B cell (primary cell): ENCODE data around the gene MBNL1. TPM values are rescaled to one million over a fixed set of nuclear protein-coding genes. Genes with fewer than 3 reads are reported as not detected.
A peak's percentile ranks its signal among the peaks of the same experiment; 100 is the strongest.

Source experiments
- ATAC-seq: fragments of 200-7000 bp; cut with Tn5 transposase; one replicate; pipeline ENCODE4 v1.10.0; 2021; ENCODE audit warnings: low read depth, mild to moderate bottlenecking, moderate number of reproducible peaks, moderate library complexity
- CTCF ChIA-PET: fragments of 350-600 bp; sonication (Branson Sonifier 250); formaldehyde crosslinking; loops from one replicate; lab custom pipeline; 2021; ENCODE audit warnings: antibody characterized with exemption, inconsistent platforms; lab: Charles Lee
- POLR2A ChIA-PET: fragments of 350-600 bp; sonication (Branson Sonifier 250); formaldehyde crosslinking; loops from one replicate; lab custom pipeline; 2021; ENCODE audit warnings: antibody characterized with exemption; lab: Charles Lee
- DNase-seq: peaks from one replicate; pipeline ENCODE4 v3.0.0; 2013
- H2AFZ ChIP-seq: 2 replicates; pipeline ENCODE4 v1.6.1; 2012; ENCODE audit warnings: mild to moderate bottlenecking, low read depth, low read length; ENCODE audit not compliant: insufficient read depth, poor library complexity, severe bottlenecking
- H3K27ac ChIP-seq, 2 donors: 1 replicate in 1 of 2; 2 replicates in 1 of 2; pipeline ENCODE4 v1.5.1; 2012 to 2013; ENCODE audit warnings: low read length in 2 of 2, mild to moderate bottlenecking in 2 of 2, moderate library complexity in 1 of 2
- H3K27me3 ChIP-seq, 4 experiments: fragments of 200-600 bp in 1 of 4; sonication (generic) in 1 of 4; replicated peaks in 1 of 4; 1 replicate in 2 of 4; 2 replicates in 2 of 4; pipeline versions ENCODE4 v1.6.1 to v1.7.0; 2013 to 2016; ENCODE audit warnings: low read length in 3 of 4, mild to moderate bottlenecking in 2 of 4, mixed read lengths in 1 of 4, moderate library complexity in 1 of 4; ENCODE audit not compliant: insufficient read depth in 4 of 4, control insufficient read depth in 3 of 4; ENCODE audit errors: control extremely low read depth in 1 of 4
- H3K36me3 ChIP-seq, 2 experiments: replicated peaks in 1 of 2; 1 replicate in 1 of 2; 2 replicates in 1 of 2; pipeline versions ENCODE4 v1.6.1 to v1.7.1; 2013; ENCODE audit warnings: low read length in 1 of 2; ENCODE audit not compliant: insufficient read depth in 2 of 2, control insufficient read depth in 1 of 2; ENCODE audit errors: control extremely low read depth in 1 of 2, extremely low read depth in 1 of 2
- H3K4me1 ChIP-seq, 2 donors: fragments of 200-600 bp in 1 of 2; sonication (generic) in 1 of 2; 1 replicate in 1 of 2; 2 replicates in 1 of 2; pipeline versions ENCODE4 v1.5.1 to v1.6.1; 2013 to 2017; ENCODE audit warnings: low read length in 2 of 2; ENCODE audit not compliant: control insufficient read depth in 2 of 2, insufficient read depth in 2 of 2
- H3K4me2 ChIP-seq: replicated peaks from 2 replicates; pipeline ENCODE3; 2012; ENCODE audit warnings: mild to moderate bottlenecking, low read depth, low read length; ENCODE audit not compliant: poor library complexity, severe bottlenecking
- H3K4me3 ChIP-seq, 5 experiments: fragments of 200-600 bp in 1 of 5; sonication (generic) in 1 of 5; 1 replicate in 3 of 5; 2 replicates in 2 of 5; pipeline versions ENCODE4 v1.5.1 to v1.7.0; 2011 to 2016; ENCODE audit warnings: low read length in 4 of 5, mild to moderate bottlenecking in 4 of 5, low read depth in 2 of 5, control low read depth in 1 of 5, moderate library complexity in 1 of 5; ENCODE audit not compliant: insufficient read depth in 1 of 5; ENCODE audit errors: control extremely low read depth in 1 of 5, extremely low read depth in 1 of 5
- H3K79me2 ChIP-seq: fragments of 200-600 bp; sonication (generic); one replicate; pipeline ENCODE4 v1.6.0; 2016; ENCODE audit warnings: low read length; ENCODE audit not compliant: control insufficient read depth, insufficient read depth
- H3K9ac ChIP-seq: fragments of 200-600 bp; sonication (generic); 2 replicates; pipeline ENCODE4 v1.6.1; 2017; ENCODE audit warnings: mild to moderate bottlenecking, low read length, moderate library complexity
- H3K9me3 ChIP-seq, 3 donors: one replicate each; pipeline versions ENCODE4 v1.6.1 to v1.7.1; 2013; ENCODE audit warnings: low read length in 2 of 3; ENCODE audit not compliant: control insufficient read depth in 2 of 3, insufficient read depth in 1 of 3; ENCODE audit errors: control extremely low read depth in 1 of 3
- H4K20me1 ChIP-seq: 2 replicates; pipeline ENCODE4 v1.6.0; 2012; ENCODE audit warnings: mild to moderate bottlenecking, low read length; ENCODE audit not compliant: insufficient read depth, control insufficient read depth, poor library complexity, severe bottlenecking
- H3K27ac Mint-ChIP-seq: one replicate; pipeline ENCODE4 v1.8.0; 2021; ENCODE audit warnings: mixed read lengths
- H3K27me3 Mint-ChIP-seq: one replicate; pipeline ENCODE4 v1.8.0; 2021; ENCODE audit warnings: mixed read lengths
- H3K4me1 Mint-ChIP-seq: one replicate; pipeline ENCODE4 v1.8.0; 2021; ENCODE audit warnings: mixed read lengths
- H3K4me3 Mint-ChIP-seq: one replicate; pipeline ENCODE4 v1.8.0; 2021; ENCODE audit warnings: mixed read lengths
- H3K9me3 Mint-ChIP-seq: one replicate; pipeline ENCODE4 v1.8.0; 2022; ENCODE audit warnings: mixed read lengths; ENCODE audit not compliant: insufficient read depth
- EZH2 ChIP-seq: IDR thresholded peaks from 2 replicates; pipeline ENCODE4 v1.6.1; 2012; ENCODE audit warnings: borderline replicate concordance, low read depth, mild to moderate bottlenecking, moderate library complexity, low read length; ENCODE audit not compliant: insufficient read depth, poor library complexity, severe bottlenecking
- WGBS: methylation state at CpG from one replicate; pipeline ENCODE4 v1.1.5; 2013; ENCODE audit warnings: missing lambda C conversion rate; ENCODE audit not compliant: insufficient coverage; 5-methylcytosine and 5-hydroxymethylcytosine counted together
- intact Hi-C: fragments of 100-400 bp; cut with micrococcal nuclease; formaldehyde crosslinking; loops from one replicate; pipeline ENCODE4 v1.10.0; 2022
- polyA plus RNA-seq: library from polyadenylated mRNA; depleted of rRNA; stranded (reverse); fragments of >200 nt; gene quantifications from 2 replicates; pipeline ENCODE4 v1.2.3, GENCODE V29; 2012
- total RNA-seq, 2 donors: library from RNA; stranded (reverse); fragments of 120-200 nt in 1 of 2; gene quantifications; 1 replicate in 1 of 2; 2 replicates in 1 of 2; pipeline versions ENCODE4 v1.2.3 to v1.2.4, GENCODE V29; 2013 to 2022
- TF ChIP-seq, protein P1 (sequence below): fragments of 200-600 bp; IDR thresholded peaks from one replicate; pipeline ENCODE4 v1.8.0; 2022; ENCODE audit warnings: antibody characterized with exemption, mild to moderate bottlenecking

MBNL1 gene
- total and polyA plus RNA-seq, 2 donors (not counting 1 experiment from before 2014, with no cell fraction given) = 195 to 505 TPM

DNA sequence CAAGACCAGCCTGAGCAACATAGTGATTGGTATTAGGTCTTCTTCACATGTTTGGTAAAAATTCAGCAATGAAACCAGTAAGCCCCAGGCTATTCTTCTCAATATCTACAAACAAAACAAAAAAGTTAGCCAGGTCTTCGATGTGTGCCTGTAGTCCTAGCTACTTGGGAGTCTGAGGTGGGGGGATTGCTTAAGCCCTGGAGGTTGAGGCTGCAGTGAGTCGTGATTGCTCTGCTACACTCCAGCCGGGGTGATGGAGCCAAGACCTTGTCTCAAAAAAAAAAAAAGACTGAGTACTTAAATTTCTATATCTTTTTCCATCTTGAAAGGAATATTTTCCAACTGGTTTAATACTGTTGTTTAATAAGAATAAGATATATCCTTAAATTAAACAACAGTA is 106.8 kb downstream of the MBNL1 start:
- Histone ChIP-seq H3K9me3 (peaks cover 0 to 13% (median 0%) of the 10 kb centered on the region in 3 donors), H2AFZ (no peak overlapping the region), H3K4me3 (no peak overlapping the region), H3K4me2 (peak overlapping the region; percentile 51), H4K20me1 (peaks cover 9% of the 10 kb centered on the region), H3K4me1 (peaks cover 50 to 64% of the 10 kb centered on the region in 2 donors), H3K27me3 (no peaks in the 10 kb centered on the region), H3K79me2 (peaks cover 92% of the 10 kb centered on the region), H3K9ac (no peak overlapping the region), H3K27ac (peak overlapping the region; percentile 11 to 83), H3K36me3 (peaks cover 0 to 31% of the 10 kb centered on the region in 2 experiments)
- Mint-ChIP-seq H3K4me1 (peaks cover 73% of the 10 kb centered on the region), H3K27ac (peak overlapping the region; percentile 81), H3K9me3 (no peaks in the 10 kb centered on the region), H3K27me3 (no peaks in the 10 kb centered on the region), H3K4me3 (no peak overlapping the region)
- WGBS = no CpG with 5 or more reads among the region's 3 CpGs
- ATAC-seq (no peak), DNase-seq (no peak)
- TF ChIP-seq EZH2 = no peak
- TF ChIP-seq, protein P1, sequence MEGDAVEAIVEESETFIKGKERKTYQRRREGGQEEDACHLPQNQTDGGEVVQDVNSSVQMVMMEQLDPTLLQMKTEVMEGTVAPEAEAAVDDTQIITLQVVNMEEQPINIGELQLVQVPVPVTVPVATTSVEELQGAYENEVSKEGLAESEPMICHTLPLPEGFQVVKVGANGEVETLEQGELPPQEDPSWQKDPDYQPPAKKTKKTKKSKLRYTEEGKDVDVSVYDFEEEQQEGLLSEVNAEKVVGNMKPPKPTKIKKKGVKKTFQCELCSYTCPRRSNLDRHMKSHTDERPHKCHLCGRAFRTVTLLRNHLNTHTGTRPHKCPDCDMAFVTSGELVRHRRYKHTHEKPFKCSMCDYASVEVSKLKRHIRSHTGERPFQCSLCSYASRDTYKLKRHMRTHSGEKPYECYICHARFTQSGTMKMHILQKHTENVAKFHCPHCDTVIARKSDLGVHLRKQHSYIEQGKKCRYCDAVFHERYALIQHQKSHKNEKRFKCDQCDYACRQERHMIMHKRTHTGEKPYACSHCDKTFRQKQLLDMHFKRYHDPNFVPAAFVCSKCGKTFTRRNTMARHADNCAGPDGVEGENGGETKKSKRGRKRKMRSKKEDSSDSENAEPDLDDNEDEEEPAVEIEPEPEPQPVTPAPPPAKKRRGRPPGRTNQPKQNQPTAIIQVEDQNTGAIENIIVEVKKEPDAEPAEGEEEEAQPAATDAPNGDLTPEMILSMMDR = no peak
- POLR2A ChIA-PET = no interaction called here
- CTCF ChIA-PET = no interaction called here
- intact Hi-C loops = loop anchor here (5.0 kb wide), 2 partner anchors 37 to 193 kb away; no protein-coding TSS in a partner anchor

DNA sequence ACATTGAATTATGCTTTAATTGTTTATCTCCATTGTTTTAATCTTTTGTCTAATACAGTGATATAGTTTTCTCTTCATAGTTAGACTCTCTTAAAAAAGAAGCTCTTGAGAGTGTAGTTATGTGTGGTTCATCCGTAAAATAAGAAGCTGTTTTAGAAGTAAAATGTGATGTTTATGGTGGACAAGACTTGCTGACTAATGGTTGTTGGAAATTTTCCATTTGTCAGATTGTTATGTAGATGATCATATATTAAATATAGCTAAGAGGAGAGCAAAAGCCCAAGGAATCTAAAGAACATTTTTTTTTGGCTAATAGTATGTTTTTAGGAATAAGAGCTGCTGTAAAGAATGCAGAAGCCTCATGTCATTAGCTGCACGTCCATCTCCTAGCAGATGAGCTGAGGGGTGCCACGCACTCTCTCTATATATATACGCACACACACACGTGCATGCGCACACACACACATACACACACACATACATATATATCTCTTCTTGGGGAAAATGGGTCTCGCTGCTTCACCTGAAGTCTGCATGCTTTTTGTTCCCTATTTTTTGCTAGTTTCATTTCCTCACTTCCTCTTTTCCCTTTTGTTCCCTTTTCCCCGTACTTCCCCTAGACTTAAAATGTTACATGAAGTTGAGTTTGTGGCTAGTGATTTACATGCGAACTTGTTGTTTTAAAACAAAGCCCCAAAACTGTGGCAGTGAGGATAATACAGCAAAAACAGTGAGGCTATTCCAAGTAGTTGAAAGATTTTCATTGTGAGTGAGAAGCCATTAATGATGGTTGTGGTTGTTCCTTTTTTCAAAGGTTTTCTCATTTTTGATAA is 107.8 kb downstream of the MBNL1 start:
- H3K27me3 Mint-ChIP-seq = no peaks in the 10 kb centered on the region
- H3K4me2 ChIP-seq = peak overlapping the region; percentile 51
- no peaks in the 10 kb centered on the region for H3K27me3 ChIP-seq
- peak; percentile 95 for ATAC-seq
- peaks cover 0 to 10% (median 0%) of the 10 kb centered on the region in 3 donors for H3K9me3 ChIP-seq
- DNase-seq = peak; percentile 95
- peak overlapping the region; percentile 67 to 83 for H3K27ac ChIP-seq
- peaks cover 0 to 27% of the 10 kb centered on the region in 2 experiments for H3K36me3 ChIP-seq
- H4K20me1 ChIP-seq = peaks cover 4% of the 10 kb centered on the region
- ChIA-PET CTCF (interaction anchor here (1.5 kb wide), 1 partner anchor 67 kb away, joined by 3 read pairs; no protein-coding TSS in a partner anchor), POLR2A (no interaction called here)
- TF ChIP-seq EZH2 = no peak
- TF ChIP-seq, protein P1 = no peak
- H3K27ac Mint-ChIP-seq = peak overlapping the region; percentile 87
- peaks cover 68% of the 10 kb centered on the region for H3K4me1 Mint-ChIP-seq
- H3K4me3 Mint-ChIP-seq = peak overlapping the region; percentile 59
- intact Hi-C loops = loop anchor here (1.0 to 5.0 kb wide), 5 partner anchors 8 to 194 kb away; no protein-coding TSS in a partner anchor
- peak overlapping the region in 1 of 5 experiments; percentile 35 for H3K4me3 ChIP-seq
- H2AFZ ChIP-seq = no peak overlapping the region
- H3K4me1 ChIP-seq = peaks cover 50 to 70% of the 10 kb centered on the region in 2 donors
- peaks cover 91% of the 10 kb centered on the region for H3K79me2 ChIP-seq
- peak overlapping the region; percentile 9 for H3K9ac ChIP-seq
- no peaks in the 10 kb centered on the region for H3K9me3 Mint-ChIP-seq
- no CpG with 5 or more reads among the region's 9 CpGs for WGBS
